GM15510 (cell line): ENCODE data around the gene TTC4.

Experiments
- POLR2A ChIP-seq: IDR thresholded peaks from 3 replicates; pipeline ENCODE4 v1.6.1; 2011; ENCODE audit warnings: borderline replicate concordance; ENCODE audit not compliant: insufficient read length; ENCODE audit errors: extremely low read depth

Gene TTC4

GRCh38 chr1:54715493-54716298, at the start of gene TTC4:
Gene TTC4, plus strand, starts transcription at chr1:54715861. Its CDS starts 48 bp downstream, at chr1:54715909.
- TF ChIP-seq POLR2A, result peak; percentile 93

- TF ChIP-seq POLR2A, result no peak
Observed at GRCh38 chr1:54666333-54666732, 49.3 kb upstream of the TTC4 start.

GRCh38 chr1:54667797-54668196, 47.9 kb upstream of the TTC4 start:
- no peak for TF ChIP-seq POLR2A

- TF ChIP-seq POLR2A, result no peak
Observed at GRCh38 chr1:54668567-54668966, 47.1 kb upstream of the TTC4 start.

- TF ChIP-seq POLR2A, result no peak
Observed at GRCh38 chr1:54671985-54672608, 43.6 kb upstream of the TTC4 start.

GRCh38 chr1:54678776-54679643, 36.7 kb upstream of the TTC4 start:
- no peak for TF ChIP-seq POLR2A

GRCh38 chr1:54679706-54680105, 36.0 kb upstream of the TTC4 start:
- no peak for TF ChIP-seq POLR2A

- no peak for TF ChIP-seq POLR2A
Observed at GRCh38 chr1:54680387-54680786, 35.3 kb upstream of the TTC4 start.

GRCh38 chr1:54681358-54681757, 34.3 kb upstream of the TTC4 start:
- no peak for TF ChIP-seq POLR2A

- no peak for TF ChIP-seq POLR2A
Observed at GRCh38 chr1:54683453-54683852, 32.2 kb upstream of the TTC4 start.

GRCh38 chr1:54685335-54685905, 30.2 kb upstream of the TTC4 start:
- no peak for TF ChIP-seq POLR2A

- TF ChIP-seq POLR2A, result no peak
Observed at GRCh38 chr1:54686155-54686554, 29.5 kb upstream of the TTC4 start.

GRCh38 chr1:54694771-54695170, 20.9 kb upstream of the TTC4 start:
- no peak for TF ChIP-seq POLR2A

- TF ChIP-seq POLR2A, result no peak
Observed at GRCh38 chr1:54695221-54695620, 20.4 kb upstream of the TTC4 start.

GRCh38 chr1:54695764-54696163, 19.9 kb upstream of the TTC4 start:
- TF ChIP-seq POLR2A, result no peak
